Measurements from ENCODE around the gene SFMBT2.
"Not testable (repeated sequence)": the region's sequence is repeated elsewhere in the genome, so short reads cannot be mapped to it uniquely, and the experiment has no call there.

The SFMBT2 gene

GRCh38 chr10:7194571-7194970 lies 216.3 kb downstream of the SFMBT2 start:
- Histone ChIP-seq H3K27me3 (ENCODE audit: control insufficient read depth in 1 of 2, insufficient read depth in 2 of 2, low read length in 2 of 2) (no peaks in the 10 kb centered on the region), H3K9ac (ENCODE audit: low read depth in 1 of 2, low read length in 2 of 2) (no peak overlapping the region), H3K4me3 (ENCODE audit: low read depth in 1 of 2, low read length in 2 of 2) (no peak overlapping the region), H3K9me3 (ENCODE audit: control insufficient read depth in 1 of 2, low read length in 2 of 2) (peaks cover 0 to 4% of the 10 kb centered on the region in 2 donors), H3K4me1 (ENCODE audit: control insufficient read depth in 1 of 2, insufficient read depth in 2 of 2, low read length in 2 of 2) (no peaks in the 10 kb centered on the region), H3K27ac (ENCODE audit: low read depth, low read length) (no peak overlapping the region), H3K36me3 (ENCODE audit: control insufficient read depth in 1 of 2, insufficient read depth in 2 of 2, low read length in 2 of 2) (peaks cover 9 to 36% of the 10 kb centered on the region in 2 donors)

DNA sequence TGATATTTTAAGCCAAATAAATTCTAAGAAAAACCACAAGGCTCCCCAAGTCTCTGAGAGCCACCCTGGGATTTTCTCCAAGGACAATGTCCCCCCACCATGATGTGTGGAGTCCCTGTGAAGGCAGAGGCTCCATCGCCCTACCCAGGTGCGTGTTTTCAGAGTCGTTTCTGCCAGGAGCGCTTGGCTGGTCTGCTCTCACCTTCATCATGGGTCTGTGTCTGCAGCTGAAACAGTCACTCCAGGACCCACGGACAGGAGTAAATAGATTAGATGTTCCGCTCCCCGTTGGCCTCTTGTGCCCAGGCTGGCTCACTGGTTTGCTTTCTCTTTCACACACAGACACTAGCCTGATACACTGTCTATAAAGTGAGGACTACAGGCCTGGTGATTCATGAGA lies 217.5 kb downstream of the SFMBT2 start:
- H3K9ac ChIP-seq (ENCODE audit: low read depth in 1 of 2, low read length in 2 of 2): no peak overlapping the region
- peaks cover 0 to 4% of the 10 kb centered on the region in 2 donors for H3K9me3 ChIP-seq (ENCODE audit: control insufficient read depth in 1 of 2, low read length in 2 of 2)
- no peak overlapping the region for H3K4me3 ChIP-seq (ENCODE audit: low read depth in 1 of 2, low read length in 2 of 2)
- no peaks in the 10 kb centered on the region for H3K27me3 ChIP-seq (ENCODE audit: control insufficient read depth in 1 of 2, insufficient read depth in 2 of 2, low read length in 2 of 2)
- no peak overlapping the region for H3K27ac ChIP-seq (ENCODE audit: low read depth, low read length)
- peaks cover 9 to 37% of the 10 kb centered on the region in 2 donors for H3K36me3 ChIP-seq (ENCODE audit: control insufficient read depth in 1 of 2, insufficient read depth in 2 of 2, low read length in 2 of 2)
- no peaks in the 10 kb centered on the region for H3K4me1 ChIP-seq (ENCODE audit: control insufficient read depth in 1 of 2, insufficient read depth in 2 of 2, low read length in 2 of 2)

- H3K9me3 ChIP-seq (ENCODE audit: control insufficient read depth in 1 of 2, low read length in 2 of 2): peaks cover 0 to 4% of the 10 kb centered on the region in 2 donors
- H3K36me3 ChIP-seq (ENCODE audit: control insufficient read depth in 1 of 2, insufficient read depth in 2 of 2, low read length in 2 of 2): peaks cover 9 to 36% of the 10 kb centered on the region in 2 donors
- no peaks in the 10 kb centered on the region for H3K4me1 ChIP-seq (ENCODE audit: control insufficient read depth in 1 of 2, insufficient read depth in 2 of 2, low read length in 2 of 2)
- H3K4me3 ChIP-seq (ENCODE audit: low read depth in 1 of 2, low read length in 2 of 2): no peak overlapping the region
- H3K27me3 ChIP-seq (ENCODE audit: control insufficient read depth in 1 of 2, insufficient read depth in 2 of 2, low read length in 2 of 2): no peaks in the 10 kb centered on the region
- no peak overlapping the region for H3K9ac ChIP-seq (ENCODE audit: low read depth in 1 of 2, low read length in 2 of 2)
- no peak overlapping the region for H3K27ac ChIP-seq (ENCODE audit: low read depth, low read length)
These were observed 217.9 kb downstream of the SFMBT2 start for GRCh38 chr10:7192831-7193361.

GRCh38 chr10:7192061-7192460 lies 218.8 kb downstream of the SFMBT2 start:
- no peaks in the 10 kb centered on the region for H3K4me1 ChIP-seq (ENCODE audit: control insufficient read depth in 1 of 2, insufficient read depth in 2 of 2, low read length in 2 of 2)
- peaks cover 9 to 28% of the 10 kb centered on the region in 2 donors for H3K36me3 ChIP-seq (ENCODE audit: control insufficient read depth in 1 of 2, insufficient read depth in 2 of 2, low read length in 2 of 2)
- no peak overlapping the region for H3K27ac ChIP-seq (ENCODE audit: low read depth, low read length)
- H3K9me3 ChIP-seq (ENCODE audit: control insufficient read depth in 1 of 2, low read length in 2 of 2): peaks cover 0 to 4% of the 10 kb centered on the region in 2 donors
- H3K9ac ChIP-seq (ENCODE audit: low read depth in 1 of 2, low read length in 2 of 2): no peak overlapping the region
- no peaks in the 10 kb centered on the region for H3K27me3 ChIP-seq (ENCODE audit: control insufficient read depth in 1 of 2, insufficient read depth in 2 of 2, low read length in 2 of 2)
- no peak overlapping the region for H3K4me3 ChIP-seq (ENCODE audit: low read depth in 1 of 2, low read length in 2 of 2)

DNA sequence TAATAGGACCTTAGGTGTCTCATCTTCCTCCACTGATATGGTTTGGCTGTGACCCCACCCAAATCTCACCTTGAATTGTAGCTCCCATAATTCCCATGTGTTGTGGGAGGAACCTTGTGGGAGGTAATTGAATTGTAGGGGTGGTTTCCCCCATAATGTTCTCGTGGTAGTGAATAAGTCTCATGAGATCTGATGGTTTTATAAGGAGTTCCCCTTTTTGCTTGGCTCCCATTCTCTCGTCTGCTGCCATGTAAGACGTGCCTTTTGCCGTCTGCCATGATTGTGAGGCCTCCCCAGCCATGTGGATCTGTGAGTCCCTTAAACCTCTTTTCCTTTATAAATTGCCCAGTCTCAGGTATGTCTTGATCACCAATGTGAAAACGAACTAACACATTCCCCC lies 220.1 kb downstream of the SFMBT2 start:
- not testable (repeated sequence) for H3K4me3 ChIP-seq (ENCODE audit: low read depth in 1 of 2, low read length in 2 of 2); H3K9ac ChIP-seq (ENCODE audit: low read depth in 1 of 2, low read length in 2 of 2); H3K27me3 ChIP-seq (ENCODE audit: control insufficient read depth in 1 of 2, insufficient read depth in 2 of 2, low read length in 2 of 2); H3K4me1 ChIP-seq (ENCODE audit: control insufficient read depth in 1 of 2, insufficient read depth in 2 of 2, low read length in 2 of 2); H3K27ac ChIP-seq (ENCODE audit: low read depth, low read length); H3K9me3 ChIP-seq (ENCODE audit: control insufficient read depth in 1 of 2, low read length in 2 of 2)
- peaks cover 4 to 17% of the 10 kb centered on the region in 2 donors for H3K36me3 ChIP-seq (ENCODE audit: control insufficient read depth in 1 of 2, insufficient read depth in 2 of 2, low read length in 2 of 2)

GRCh38 chr10:7189909-7190308 lies 220.9 kb downstream of the SFMBT2 start:
- no peaks in the 10 kb centered on the region for H3K27me3 ChIP-seq (ENCODE audit: control insufficient read depth in 1 of 2, insufficient read depth in 2 of 2, low read length in 2 of 2)
- H3K4me3 ChIP-seq (ENCODE audit: low read depth in 1 of 2, low read length in 2 of 2): no peak overlapping the region
- H3K27ac ChIP-seq (ENCODE audit: low read depth, low read length): no peak overlapping the region
- H3K36me3 ChIP-seq (ENCODE audit: control insufficient read depth in 1 of 2, insufficient read depth in 2 of 2, low read length in 2 of 2): peaks cover under 1 to 9% of the 10 kb centered on the region in 2 donors
- H3K9ac ChIP-seq (ENCODE audit: low read depth in 1 of 2, low read length in 2 of 2): no peak overlapping the region
- H3K4me1 ChIP-seq (ENCODE audit: control insufficient read depth in 1 of 2, insufficient read depth in 2 of 2, low read length in 2 of 2): no peaks in the 10 kb centered on the region
- H3K9me3 ChIP-seq (ENCODE audit: control insufficient read depth in 1 of 2, low read length in 2 of 2): no peaks in the 10 kb centered on the region

- Histone ChIP-seq H3K9me3 (ENCODE audit: control insufficient read depth in 1 of 2, low read length in 2 of 2) (no peaks in the 10 kb centered on the region), H3K27me3 (ENCODE audit: control insufficient read depth in 1 of 2, insufficient read depth in 2 of 2, low read length in 2 of 2) (no peaks in the 10 kb centered on the region), H3K4me1 (ENCODE audit: control insufficient read depth in 1 of 2, insufficient read depth in 2 of 2, low read length in 2 of 2) (no peaks in the 10 kb centered on the region), H3K9ac (ENCODE audit: low read depth in 1 of 2, low read length in 2 of 2) (no peak overlapping the region), H3K27ac (ENCODE audit: low read depth, low read length) (no peak overlapping the region), H3K4me3 (ENCODE audit: low read depth in 1 of 2, low read length in 2 of 2) (no peak overlapping the region), H3K36me3 (ENCODE audit: control insufficient read depth in 1 of 2, insufficient read depth in 2 of 2, low read length in 2 of 2) (peaks cover 0 to 8% of the 10 kb centered on the region in 2 donors)
These were observed 222.3 kb downstream of the SFMBT2 start for GRCh38 chr10:7188456-7189050.

- H3K9ac ChIP-seq (ENCODE audit: low read depth in 1 of 2, low read length in 2 of 2): no peak overlapping the region
- peaks cover 0 to 8% of the 10 kb centered on the region in 2 donors for H3K36me3 ChIP-seq (ENCODE audit: control insufficient read depth in 1 of 2, insufficient read depth in 2 of 2, low read length in 2 of 2)
- no peak overlapping the region for H3K4me3 ChIP-seq (ENCODE audit: low read depth in 1 of 2, low read length in 2 of 2)
- H3K9me3 ChIP-seq (ENCODE audit: control insufficient read depth in 1 of 2, low read length in 2 of 2): no peaks in the 10 kb centered on the region
- no peak overlapping the region for H3K27ac ChIP-seq (ENCODE audit: low read depth, low read length)
- H3K4me1 ChIP-seq (ENCODE audit: control insufficient read depth in 1 of 2, insufficient read depth in 2 of 2, low read length in 2 of 2): no peaks in the 10 kb centered on the region
- H3K27me3 ChIP-seq (ENCODE audit: control insufficient read depth in 1 of 2, insufficient read depth in 2 of 2, low read length in 2 of 2): no peaks in the 10 kb centered on the region
These were observed 224.3 kb downstream of the SFMBT2 start for GRCh38 chr10:7186387-7187018.

DNA sequence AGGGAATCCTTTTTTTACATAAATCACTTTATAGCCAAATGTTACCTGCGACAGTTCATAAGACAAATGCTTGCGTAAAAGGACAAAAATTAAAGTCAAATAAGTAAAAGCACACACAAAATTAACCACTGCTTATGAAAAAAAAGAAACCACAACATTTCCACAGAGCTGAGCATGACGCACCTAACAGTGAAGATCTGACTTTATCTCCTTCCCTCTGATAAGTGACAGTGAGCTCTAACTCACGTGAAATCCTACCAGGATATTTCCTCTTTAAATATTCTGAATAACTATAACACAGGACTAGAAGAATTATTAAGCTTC lies 225.5 kb downstream of the SFMBT2 start:
- Histone ChIP-seq H3K27ac (ENCODE audit: low read depth, low read length) (no peak overlapping the region), H3K9ac (ENCODE audit: low read depth in 1 of 2, low read length in 2 of 2) (no peak overlapping the region), H3K4me3 (ENCODE audit: low read depth in 1 of 2, low read length in 2 of 2) (no peak overlapping the region), H3K27me3 (ENCODE audit: control insufficient read depth in 1 of 2, insufficient read depth in 2 of 2, low read length in 2 of 2) (no peaks in the 10 kb centered on the region), H3K36me3 (ENCODE audit: control insufficient read depth in 1 of 2, insufficient read depth in 2 of 2, low read length in 2 of 2) (peaks cover 0 to 5% of the 10 kb centered on the region in 2 donors), H3K4me1 (ENCODE audit: control insufficient read depth in 1 of 2, insufficient read depth in 2 of 2, low read length in 2 of 2) (no peaks in the 10 kb centered on the region), H3K9me3 (ENCODE audit: control insufficient read depth in 1 of 2, low read length in 2 of 2) (no peaks in the 10 kb centered on the region)

DNA sequence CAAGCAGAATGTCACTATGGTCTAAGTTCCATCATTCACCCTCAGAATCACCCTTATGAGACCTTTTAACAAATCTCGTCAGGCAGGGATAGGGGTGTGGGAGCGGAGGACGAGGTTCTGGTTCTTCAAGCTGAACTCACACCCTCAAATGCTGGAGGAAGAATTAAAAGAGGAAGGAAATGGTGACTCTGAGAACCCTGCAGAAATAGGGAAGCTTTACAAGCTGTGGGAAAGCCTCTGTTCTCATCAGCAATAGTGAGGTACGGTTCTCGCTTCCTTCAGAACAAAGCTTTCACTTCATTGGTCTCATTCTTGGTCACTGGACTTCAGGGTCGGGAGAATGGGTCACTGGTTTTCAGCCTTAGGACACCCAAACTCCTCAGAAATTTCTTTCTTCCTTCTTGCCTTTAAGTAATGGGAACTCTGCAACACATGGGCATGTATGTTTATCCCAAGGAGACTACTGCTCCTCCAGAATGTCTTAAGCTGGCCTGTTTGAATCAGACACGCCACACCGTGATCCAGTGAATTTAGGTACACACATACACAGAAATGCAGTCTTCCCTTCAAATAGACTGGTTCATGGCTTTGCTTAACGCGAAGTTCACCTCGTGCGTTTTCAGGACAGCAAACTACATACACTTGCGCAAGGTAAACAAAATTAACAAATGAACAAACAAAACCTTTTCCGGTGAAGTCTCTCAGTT lies 226.0 kb downstream of the SFMBT2 start:
- Histone ChIP-seq H3K4me1 (ENCODE audit: control insufficient read depth in 1 of 2, insufficient read depth in 2 of 2, low read length in 2 of 2) (no peaks in the 10 kb centered on the region), H3K27ac (ENCODE audit: low read depth, low read length) (peak overlapping the region; percentile 5), H3K9ac (ENCODE audit: low read depth in 1 of 2, low read length in 2 of 2) (no peak overlapping the region), H3K27me3 (ENCODE audit: control insufficient read depth in 1 of 2, insufficient read depth in 2 of 2, low read length in 2 of 2) (no peaks in the 10 kb centered on the region), H3K9me3 (ENCODE audit: control insufficient read depth in 1 of 2, low read length in 2 of 2) (no peaks in the 10 kb centered on the region), H3K36me3 (ENCODE audit: control insufficient read depth in 1 of 2, insufficient read depth in 2 of 2, low read length in 2 of 2) (peaks cover 0 to 4% of the 10 kb centered on the region in 2 donors), H3K4me3 (ENCODE audit: low read depth in 1 of 2, low read length in 2 of 2) (no peak overlapping the region)
